GM10266 (cell line): ENCODE results near the gene UNKL.

Experiments
- DNase-seq: peaks from one replicate; pipeline ENCODE4 v3.0.0; 2012; ENCODE audit errors: extremely low spot score
- CTCF ChIP-seq: IDR thresholded peaks from 2 replicates; pipeline ENCODE4 v1.5.1; 2012; ENCODE audit warnings: mild to moderate bottlenecking, low read depth; ENCODE audit not compliant: control insufficient read depth, insufficient read depth; ENCODE audit errors: missing control alignments

The UNKL gene

DNA sequence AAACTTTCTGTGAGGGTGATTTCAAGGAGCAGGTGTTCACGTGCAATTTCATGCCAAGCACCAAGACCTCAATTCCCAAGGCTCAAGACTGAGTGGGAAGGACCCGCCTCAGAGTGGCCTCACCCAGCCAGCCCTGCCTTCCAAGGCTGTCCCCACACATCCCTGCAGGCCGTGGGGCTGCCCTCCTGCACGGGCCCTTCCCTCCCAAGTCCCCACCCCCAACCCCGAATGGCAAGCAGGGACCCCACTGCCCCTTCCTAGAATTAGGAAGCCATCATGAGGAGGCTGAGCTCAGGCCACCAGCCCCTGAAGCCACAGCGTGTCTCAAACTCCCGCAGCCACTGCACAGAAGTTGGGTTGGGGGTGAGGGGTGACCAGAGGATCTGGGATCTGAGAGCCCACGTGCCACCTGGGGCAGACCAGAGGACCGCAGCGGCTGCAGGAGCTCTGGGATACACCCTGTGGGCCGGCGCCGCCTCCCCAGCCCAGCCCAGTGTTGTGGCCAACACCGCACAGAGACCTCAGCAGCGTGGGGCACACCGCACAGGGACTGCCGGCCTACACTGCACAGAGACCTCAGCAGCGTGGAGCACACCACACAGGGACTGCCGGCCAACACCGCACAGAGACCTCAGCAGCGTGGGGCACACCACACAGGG lies 42.1 kb downstream of the UNKL start:
- DNase-seq: no peak
- no peak for TF ChIP-seq CTCF

DNA sequence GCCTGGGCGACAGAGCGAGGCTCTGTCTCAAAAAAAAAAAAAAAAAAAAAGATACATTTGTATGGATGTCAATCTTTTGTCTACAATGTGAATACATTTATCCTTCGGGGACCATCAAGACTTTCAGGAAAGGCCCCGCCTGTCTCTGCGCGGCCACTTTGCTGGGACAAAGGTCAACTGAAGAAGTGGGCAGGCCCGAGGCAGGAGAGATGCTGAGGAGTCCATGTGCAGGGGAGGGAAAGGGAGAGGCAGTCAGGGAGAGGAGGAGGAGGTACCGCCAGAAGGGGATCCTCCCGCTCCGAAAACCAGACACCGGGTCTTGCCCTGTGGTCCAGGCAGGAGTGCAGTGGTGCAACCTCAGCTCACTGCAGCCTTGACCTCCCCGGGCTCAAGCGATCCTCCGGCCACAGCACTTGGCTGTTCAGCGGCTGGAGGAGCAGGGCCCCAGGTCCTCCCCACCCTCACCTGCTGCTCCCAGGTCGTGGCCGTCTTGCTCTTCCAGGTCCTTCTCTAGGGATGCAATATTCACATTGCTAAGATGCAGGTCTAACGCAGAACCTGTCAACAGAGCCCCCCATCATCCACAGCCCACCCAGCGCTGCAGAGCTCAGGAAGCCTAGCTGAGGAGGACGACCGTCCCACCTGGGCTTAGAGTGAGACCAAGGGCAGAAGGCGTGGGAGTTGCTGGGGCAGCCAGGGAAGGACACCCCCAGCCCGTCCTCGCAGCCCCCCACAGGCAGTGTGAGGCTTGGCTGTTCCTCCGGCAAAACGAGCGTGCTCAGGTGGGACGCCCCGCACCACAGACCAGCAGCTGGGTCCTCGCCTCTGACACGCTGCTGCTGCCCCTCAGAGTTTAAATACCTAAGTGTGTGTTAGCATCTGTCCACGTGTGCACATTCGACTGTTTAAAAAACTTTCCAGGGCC lies 43.2 kb downstream of the UNKL start:
- no peak for TF ChIP-seq CTCF

DNA sequence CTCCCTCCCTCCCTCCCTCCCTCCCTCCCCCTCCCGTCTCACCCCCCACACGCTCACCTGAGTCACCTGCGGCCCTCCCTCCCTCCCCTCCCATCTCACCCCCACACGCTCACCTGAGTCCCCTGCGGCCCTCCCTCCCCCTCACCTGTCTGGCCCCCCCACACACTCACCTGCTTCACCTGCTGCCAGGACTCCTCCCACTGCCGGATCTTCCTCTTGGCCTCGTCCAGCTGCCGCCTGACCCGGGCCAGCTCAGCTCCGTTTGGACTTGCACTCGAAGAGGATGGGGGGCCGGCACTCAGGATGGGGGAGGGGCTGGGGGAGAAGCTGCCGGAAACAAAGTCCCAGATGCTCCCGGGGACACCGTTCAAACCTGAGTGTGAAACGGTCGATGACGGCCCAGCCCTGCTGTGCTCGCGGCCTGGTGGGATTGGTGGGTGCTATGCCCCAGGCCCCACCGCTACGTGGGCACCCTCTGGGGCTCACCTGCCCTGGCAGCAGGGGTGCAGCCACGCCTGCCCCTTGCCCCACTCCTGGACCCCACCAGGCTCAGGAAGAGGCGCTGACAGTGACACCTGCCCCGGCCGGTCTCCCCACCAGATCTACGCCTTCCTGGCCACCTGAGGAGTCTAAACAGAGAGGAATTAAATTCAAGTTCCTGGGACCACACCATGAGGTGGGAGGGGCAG lies 46.9 kb downstream of the UNKL start:
- no peak for TF ChIP-seq CTCF
- no peak for DNase-seq

More for the DNA sequence above, 43.2 kb downstream of the UNKL start:
- DNase-seq: no peak

DNA sequence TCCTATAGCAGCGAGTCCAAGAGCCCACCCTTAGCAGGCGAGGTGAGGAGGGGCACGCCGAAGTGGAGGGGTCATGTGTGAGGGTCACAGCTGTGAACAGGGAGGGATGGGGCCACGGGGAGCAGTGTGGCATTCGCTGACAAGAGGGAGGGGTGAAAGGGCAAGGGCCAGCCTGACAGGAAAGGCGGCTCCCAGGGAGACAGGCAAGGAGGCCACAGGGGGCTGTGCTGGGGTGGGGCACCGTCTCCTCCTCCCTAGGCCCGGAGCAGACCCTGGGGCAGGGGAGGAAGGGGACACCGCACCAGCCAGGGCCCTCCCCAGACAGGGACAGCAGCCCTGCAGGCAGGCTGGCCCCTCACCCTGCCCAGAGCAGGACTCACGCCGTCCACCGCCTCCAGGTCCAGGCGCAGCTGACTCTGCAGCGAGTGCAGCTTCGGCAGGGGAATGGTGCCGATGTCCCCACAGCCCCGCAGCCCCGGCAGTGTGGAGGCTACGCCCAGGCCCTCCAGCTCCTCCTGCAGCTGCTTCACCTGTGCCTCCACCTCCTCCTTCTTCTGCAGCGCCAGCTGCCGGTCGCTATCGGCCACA lies 47.7 kb downstream of the UNKL start:
- TF ChIP-seq CTCF: no peak
- no peak for DNase-seq

- TF ChIP-seq CTCF: no peak
- DNase-seq: no peak
Observed at GRCh38 chr16:1366060-1366711, 48.3 kb downstream of the UNKL start.

DNA sequence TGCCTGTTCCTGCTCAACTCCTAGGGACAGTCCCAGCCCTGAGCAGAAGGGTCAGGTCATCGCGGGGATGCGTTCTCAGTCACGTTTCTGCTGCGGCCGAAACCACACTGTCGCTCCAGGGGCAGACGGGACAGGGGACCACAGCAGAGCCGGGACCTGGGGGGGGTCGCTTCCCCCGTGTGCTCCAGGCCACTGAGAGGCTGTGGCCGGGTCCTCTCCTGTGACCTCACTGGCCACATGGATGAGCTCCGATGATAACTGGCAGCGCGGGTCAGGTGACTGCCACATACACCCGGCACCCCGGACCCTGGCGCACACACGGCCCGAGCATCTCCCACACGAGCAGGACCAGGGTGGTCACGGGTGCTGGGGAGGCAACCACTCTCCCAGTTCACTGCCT lies 50.0 kb downstream of the UNKL start:
- DNase-seq: no peak
- no peak for TF ChIP-seq CTCF
